Spleen (tissue), 11 donors: Measurements from ENCODE around the gene RSBN1L. TPM values are rescaled to one million over a fixed set of nuclear protein-coding genes. Genes with fewer than 3 reads are reported as not detected.

Experiments used
- DNase-seq: peaks from one replicate; pipeline ENCODE4 v3.0.0-alpha.2; 2020
- H3K27ac ChIP-seq, 8 donors: fragments of 200-600 bp; sonication (generic) in 7 of 8; 1 replicate in 4 of 8; 2 replicates in 4 of 8; pipeline versions ENCODE4 v1.5.0 to v1.8.0; 2016 to 2021; ENCODE audit warnings: inconsistent platforms in 4 of 8, mild to moderate bottlenecking in 4 of 8, moderate library complexity in 1 of 8
- H3K27me3 ChIP-seq, 7 donors: fragments of 200-600 bp; sonication (generic) in 6 of 7; replicated peaks in 1 of 7; 1 replicate in 4 of 7; 2 replicates in 3 of 7; pipeline versions ENCODE4 v1.5.0 to v1.8.0; 2016 to 2021; ENCODE audit warnings: inconsistent platforms in 3 of 7, mild to moderate bottlenecking in 1 of 7
- H3K36me3 ChIP-seq, 6 donors: fragments of 200-600 bp; sonication (generic) in 5 of 6; 1 replicate in 4 of 6; 2 replicates in 2 of 6; pipeline versions ENCODE4 v1.5.0 to v1.8.0; 2016 to 2021; ENCODE audit warnings: inconsistent platforms in 2 of 6
- H3K4me1 ChIP-seq, 6 donors: fragments of 200-600 bp; sonication (generic) in 5 of 6; 1 replicate in 3 of 6; 2 replicates in 3 of 6; pipeline versions ENCODE4 v1.5.0 to v1.8.0; 2016 to 2021; ENCODE audit warnings: inconsistent platforms in 3 of 6
- H3K4me3 ChIP-seq, 8 donors: fragments of 200-600 bp; sonication (generic) in 7 of 8; 1 replicate in 4 of 8; 2 replicates in 4 of 8; pipeline versions ENCODE4 v1.5.0 to v1.8.0; 2016 to 2021; ENCODE audit warnings: inconsistent platforms in 4 of 8, mild to moderate bottlenecking in 4 of 8, moderate library complexity in 2 of 8
- H3K9me3 ChIP-seq, 8 donors: fragments of 200-600 bp; sonication (generic) in 7 of 8; 1 replicate in 4 of 8; 2 replicates in 4 of 8; pipeline versions ENCODE4 v1.5.0 to v1.8.0; 2016 to 2021; ENCODE audit warnings: inconsistent platforms in 4 of 8
- POLR2A ChIP-seq, 3 donors: fragments of 450-650 bp; IDR thresholded peaks; one replicate each; pipeline ENCODE4 v1.5.1; 2017; ENCODE audit warnings: antibody characterized with exemption in 3 of 3, mild to moderate bottlenecking in 1 of 3
- POLR2AphosphoS5 ChIP-seq, 3 donors: sonication (generic); formaldehyde crosslinking; IDR thresholded peaks; one replicate each; pipeline ENCODE4 v1.5.1; 2017; ENCODE audit warnings: antibody characterized with exemption in 3 of 3
- WGBS, 5 donors: extraction: QIAGEN DNeasy Blood & Tissue Kit in 3 of 5; methylation state at CpG; one replicate each; pipeline versions ENCODE4 v1.1.5 to v1.1.7; 2013 to 2018; 5-methylcytosine and 5-hydroxymethylcytosine counted together
- intact Hi-C: fragments of 100-400 bp; cut with DNase I; formaldehyde crosslinking; loops from one replicate; pipeline ENCODE4 v1.15.0; 2023; ENCODE audit warnings: low total_unique reads
- polyA plus RNA-seq, 3 donors: library from polyadenylated mRNA; stranded (reverse); fragments of 200-250 nt; gene quantifications; one replicate each; pipeline ENCODE4 v1.2.1, GENCODE V29; 2013
- total RNA-seq, 7 donors: library from RNA; depleted of rRNA in 3 of 7; stranded (reverse); fragments of >200 nt in 3 of 7; fragmentation: NEBNext Ultra II Directional in 4 of 7; extraction: Animal tissue kit (Norgen Biotek cat#: 25700) in 4 of 7; gene quantifications; one replicate each; pipeline versions ENCODE4 v1.1.0 to v1.2.1, GENCODE V29; 2016 to 2021
- TF ChIP-seq, protein P1 (sequence below), 11 experiments: fragments of 200-600 bp in 7 of 11; fragments of 450-650 bp in 4 of 11; sonication (generic) in 4 of 11; IDR thresholded peaks in 8 of 11; conservative IDR thresholded peaks in 3 of 11; 1 replicate in 7 of 11; 2 replicates in 4 of 11; pipeline versions ENCODE4 v1.4.0 to v1.8.0; 2016 to 2021; ENCODE audit warnings: antibody characterized with exemption in 11 of 11, inconsistent platforms in 4 of 11, mild to moderate bottlenecking in 1 of 11
- donor health status: healthy with polysubstance abuse.
- donor health status: DM: no; HTN: no; CAD: no; lungs with moderate emphysema.
- donor health status: DM: no; HTN: no; CAD: no.
- donor health status: Bipolar disorder and iron deficiency.
- donor health status: healthy.
- donor health status: DM: no; HTN: no; CAD: no.
- donor health status: DM: yes; HTN: yes; CAD: no.

RSBN1L gene
- total and polyA plus RNA-seq, 10 donors, result 9.4 to 32.5 (median 27.5) TPM

DNA sequence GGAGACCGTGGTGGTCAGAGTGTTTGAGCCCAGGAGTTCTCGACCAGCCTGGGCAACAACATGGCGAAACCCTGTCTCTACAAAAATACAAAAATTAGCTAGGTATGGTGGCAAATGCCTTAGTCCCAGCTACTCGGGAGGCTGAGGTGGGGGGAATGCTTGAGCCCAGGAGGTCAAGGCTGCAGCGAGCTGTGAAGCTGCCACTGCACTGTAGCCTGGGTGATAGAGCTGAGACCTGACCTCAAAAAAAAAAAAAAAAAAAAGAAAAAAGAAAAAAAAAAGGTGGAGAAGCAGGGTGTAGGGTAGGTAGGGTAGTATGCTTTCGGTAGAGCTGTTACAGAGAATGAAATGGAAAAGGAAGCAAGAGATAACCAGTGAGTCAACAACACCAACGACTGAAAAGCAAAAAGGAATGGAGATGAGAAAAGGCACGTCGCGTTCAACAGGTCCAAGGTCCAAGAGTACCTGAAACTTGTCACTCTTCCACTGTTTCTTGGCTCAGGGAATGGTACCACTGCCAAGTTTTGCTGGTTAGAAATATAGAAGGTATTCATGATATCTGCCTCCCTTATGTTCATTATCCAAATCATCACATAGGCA lies 4.3 kb upstream of the RSBN1L start:
- intact Hi-C loops, result loop anchor here (10.0 kb wide), 1 partner anchor 63 kb away; no protein-coding TSS in a partner anchor
- TF ChIP-seq POLR2AphosphoS5 (IDR thresholded peaks at IDR 0.05), result no peak
- TF ChIP-seq POLR2A (IDR thresholded peaks at IDR 0.05), result no peak
- TF ChIP-seq, protein P1, sequence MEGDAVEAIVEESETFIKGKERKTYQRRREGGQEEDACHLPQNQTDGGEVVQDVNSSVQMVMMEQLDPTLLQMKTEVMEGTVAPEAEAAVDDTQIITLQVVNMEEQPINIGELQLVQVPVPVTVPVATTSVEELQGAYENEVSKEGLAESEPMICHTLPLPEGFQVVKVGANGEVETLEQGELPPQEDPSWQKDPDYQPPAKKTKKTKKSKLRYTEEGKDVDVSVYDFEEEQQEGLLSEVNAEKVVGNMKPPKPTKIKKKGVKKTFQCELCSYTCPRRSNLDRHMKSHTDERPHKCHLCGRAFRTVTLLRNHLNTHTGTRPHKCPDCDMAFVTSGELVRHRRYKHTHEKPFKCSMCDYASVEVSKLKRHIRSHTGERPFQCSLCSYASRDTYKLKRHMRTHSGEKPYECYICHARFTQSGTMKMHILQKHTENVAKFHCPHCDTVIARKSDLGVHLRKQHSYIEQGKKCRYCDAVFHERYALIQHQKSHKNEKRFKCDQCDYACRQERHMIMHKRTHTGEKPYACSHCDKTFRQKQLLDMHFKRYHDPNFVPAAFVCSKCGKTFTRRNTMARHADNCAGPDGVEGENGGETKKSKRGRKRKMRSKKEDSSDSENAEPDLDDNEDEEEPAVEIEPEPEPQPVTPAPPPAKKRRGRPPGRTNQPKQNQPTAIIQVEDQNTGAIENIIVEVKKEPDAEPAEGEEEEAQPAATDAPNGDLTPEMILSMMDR (IDR thresholded peaks at IDR 0.05 in 8 of 11, conservative IDR thresholded peaks at IDR 0.05 in 3 of 11), result no peak
- WGBS, 5 donors, result 95 to 96% (median 95%) methylated on average over 10 of the region's 10 CpGs

GRCh38 chr7:77693830-77694583 lies 2.3 kb upstream of the RSBN1L start:
- intact Hi-C loops, result loop anchor here (10.0 kb wide), 1 partner anchor 61 kb away; no protein-coding TSS in a partner anchor
- H3K4me1 ChIP-seq, result peaks cover 21 to 57% (median 38%) of the 10 kb centered on the region in 6 donors
- H3K27ac ChIP-seq, result no peak overlapping the region
- no peak for DNase-seq
- TF ChIP-seq POLR2AphosphoS5 (IDR thresholded peaks at IDR 0.05) (no peak), POLR2A (IDR thresholded peaks at IDR 0.05) (no peak)
- TF ChIP-seq, protein P1 (IDR thresholded peaks at IDR 0.05 in 8 of 11, conservative IDR thresholded peaks at IDR 0.05 in 3 of 11), result no peak
- no peak overlapping the region for H3K4me3 ChIP-seq
- H3K9me3 ChIP-seq, result no peaks in the 10 kb centered on the region
- 88 to 92% (median 91%) methylated on average over 14 of the region's 14 CpGs for WGBS, 5 donors
- H3K36me3 ChIP-seq, result peaks cover 0 to 12% (median 0%) of the 10 kb centered on the region in 6 donors
- no peaks in the 10 kb centered on the region for H3K27me3 ChIP-seq

More for the DNA sequence above, 4.3 kb upstream of the RSBN1L start:
- H3K27ac ChIP-seq, result no peak overlapping the region
- H3K9me3 ChIP-seq, result no peaks in the 10 kb centered on the region
- no peaks in the 10 kb centered on the region for H3K27me3 ChIP-seq
- H3K4me1 ChIP-seq, result peaks cover 9 to 58% (median 32%) of the 10 kb centered on the region in 6 donors
- no peak for DNase-seq
- H3K36me3 ChIP-seq, result peaks cover 0 to 12% (median 0%) of the 10 kb centered on the region in 6 donors
- no peak overlapping the region for H3K4me3 ChIP-seq

GRCh38 chr7:77696643-77697534 lies 630 bp downstream of the RSBN1L start:
- no peaks in the 10 kb centered on the region for H3K9me3 ChIP-seq
- H3K36me3 ChIP-seq, result peaks cover 0 to 12% (median 0%) of the 10 kb centered on the region in 6 donors
- peak overlapping the region; percentile 78 to 100 (median 97) for H3K4me3 ChIP-seq
- H3K4me1 ChIP-seq, result peaks cover 26 to 83% (median 64%) of the 10 kb centered on the region in 6 donors
- DNase-seq, result peak; percentile 93
- WGBS, 5 donors, result 0 to 2% (median 1%) methylated on average over 49 to 67 of the region's 67 CpGs
- intact Hi-C loops, result loop anchor here (10.0 kb wide), 1 partner anchor 58 kb away; no protein-coding TSS in a partner anchor
- peak overlapping the region; percentile 79 to 99 (median 96) for H3K27ac ChIP-seq
- TF ChIP-seq POLR2AphosphoS5 (IDR thresholded peaks at IDR 0.05), result no peak
- TF ChIP-seq, protein P1 (IDR thresholded peaks at IDR 0.05 in 8 of 11, conservative IDR thresholded peaks at IDR 0.05 in 3 of 11), result peak in 1 of 11 experiments; percentile 28
- no peaks in the 10 kb centered on the region for H3K27me3 ChIP-seq
